Lower lobe of right lung (tissue), 2 donors: ENCODE data around the gene DUS4L. TPM values are rescaled to one million over a fixed set of nuclear protein-coding genes. Genes with fewer than 3 reads are reported as not detected.

Source experiments
- ATAC-seq, 2 donors: fragments of 200-7000 bp; cut with Tn5 transposase; one replicate each; pipeline ENCODE4 v1.9.1; 2020 to 2022; ENCODE audit warnings: mild to moderate bottlenecking in 2 of 2, moderate library complexity in 2 of 2
- DNase-seq: peaks from one replicate; pipeline ENCODE4 v3.0.0-alpha.2; 2020
- H3K27ac ChIP-seq: fragments of 200-600 bp; one replicate; pipeline ENCODE4 v1.8.0; 2022
- H3K27me3 ChIP-seq: fragments of 200-600 bp; one replicate; pipeline ENCODE4 v1.8.0; 2022; ENCODE audit warnings: low read depth
- H3K36me3 ChIP-seq: fragments of 200-600 bp; one replicate; pipeline ENCODE4 v1.8.0; 2022; ENCODE audit warnings: mild to moderate bottlenecking
- H3K4me1 ChIP-seq: fragments of 200-600 bp; one replicate; pipeline ENCODE4 v1.8.0; 2022
- H3K4me3 ChIP-seq: fragments of 200-600 bp; one replicate; pipeline ENCODE4 v1.8.0; 2022; ENCODE audit warnings: mild to moderate bottlenecking
- H3K9me3 ChIP-seq: fragments of 200-600 bp; one replicate; pipeline ENCODE4 v1.8.0; 2022
- intact Hi-C: fragments of 100-400 bp; cut with DNase I; formaldehyde crosslinking; loops from one replicate; pipeline ENCODE4 v1.11.0; 2022
- total RNA-seq: library from RNA; stranded (reverse); fragmentation: NEBNext Ultra II Directional; extraction: Animal tissue kit (Norgen Biotek cat#: 25700); gene quantifications from one replicate; pipeline ENCODE4 v1.2.1, GENCODE V29; 2021
- TF ChIP-seq, protein P1 (sequence below): fragments of 200-600 bp; IDR thresholded peaks from one replicate; pipeline ENCODE4 v1.8.0; 2022; ENCODE audit warnings: antibody characterized with exemption, mild to moderate bottlenecking
- donor health status: DM: no; HTN: yes; CAD: no; lungs with severe emphysema.

The DUS4L gene
- total RNA-seq, 1 donor from 2014 or later: 5.3 TPM

- TF ChIP-seq, protein P1, sequence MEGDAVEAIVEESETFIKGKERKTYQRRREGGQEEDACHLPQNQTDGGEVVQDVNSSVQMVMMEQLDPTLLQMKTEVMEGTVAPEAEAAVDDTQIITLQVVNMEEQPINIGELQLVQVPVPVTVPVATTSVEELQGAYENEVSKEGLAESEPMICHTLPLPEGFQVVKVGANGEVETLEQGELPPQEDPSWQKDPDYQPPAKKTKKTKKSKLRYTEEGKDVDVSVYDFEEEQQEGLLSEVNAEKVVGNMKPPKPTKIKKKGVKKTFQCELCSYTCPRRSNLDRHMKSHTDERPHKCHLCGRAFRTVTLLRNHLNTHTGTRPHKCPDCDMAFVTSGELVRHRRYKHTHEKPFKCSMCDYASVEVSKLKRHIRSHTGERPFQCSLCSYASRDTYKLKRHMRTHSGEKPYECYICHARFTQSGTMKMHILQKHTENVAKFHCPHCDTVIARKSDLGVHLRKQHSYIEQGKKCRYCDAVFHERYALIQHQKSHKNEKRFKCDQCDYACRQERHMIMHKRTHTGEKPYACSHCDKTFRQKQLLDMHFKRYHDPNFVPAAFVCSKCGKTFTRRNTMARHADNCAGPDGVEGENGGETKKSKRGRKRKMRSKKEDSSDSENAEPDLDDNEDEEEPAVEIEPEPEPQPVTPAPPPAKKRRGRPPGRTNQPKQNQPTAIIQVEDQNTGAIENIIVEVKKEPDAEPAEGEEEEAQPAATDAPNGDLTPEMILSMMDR: no peak
- ATAC-seq (no peak), DNase-seq (no peak)
- Histone ChIP-seq H3K4me3 (no peak overlapping the region), H3K36me3 (peaks cover 19% of the 10 kb centered on the region), H3K9me3 (no peaks in the 10 kb centered on the region), H3K27ac (no peak overlapping the region), H3K4me1 (peaks cover 4% of the 10 kb centered on the region), H3K27me3 (no peaks in the 10 kb centered on the region)
- intact Hi-C loops: no loop called here
Observed at GRCh38 chr7:107609811-107610261, 46.1 kb downstream of the DUS4L start.

GRCh38 chr7:107610323-107610722 is 46.6 kb downstream of the DUS4L start:
- H3K4me3 ChIP-seq: no peak overlapping the region
- DNase-seq (no peak), ATAC-seq (no peak)
- H3K4me1 ChIP-seq: peaks cover 4% of the 10 kb centered on the region
- intact Hi-C loops: no loop called here
- H3K27ac ChIP-seq: no peak overlapping the region
- H3K27me3 ChIP-seq: no peaks in the 10 kb centered on the region
- peaks cover 24% of the 10 kb centered on the region for H3K36me3 ChIP-seq
- TF ChIP-seq, protein P1: no peak
- no peaks in the 10 kb centered on the region for H3K9me3 ChIP-seq

DNA sequence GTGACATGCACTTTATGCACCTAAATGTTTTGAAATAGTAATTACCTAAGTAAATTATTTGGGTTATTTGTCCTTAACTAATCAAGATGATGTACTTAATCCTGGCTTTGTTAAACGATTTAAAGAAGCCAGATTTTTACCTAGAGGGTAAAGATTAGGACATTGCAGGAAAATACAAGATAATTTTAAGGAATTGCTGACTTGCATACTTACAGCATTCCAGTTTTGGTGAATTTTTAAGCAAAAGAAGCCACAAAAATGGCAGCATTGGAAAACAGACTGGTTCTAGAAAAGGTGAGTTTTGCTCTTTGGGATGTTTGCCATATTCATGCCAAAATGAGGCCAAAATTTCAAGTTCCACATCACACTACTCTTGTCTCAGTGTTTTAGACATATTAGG is 49.7 kb downstream of the DUS4L start:
- Histone ChIP-seq H3K27ac (no peak overlapping the region), H3K27me3 (no peaks in the 10 kb centered on the region), H3K9me3 (no peaks in the 10 kb centered on the region), H3K36me3 (peaks cover 54% of the 10 kb centered on the region), H3K4me1 (peaks cover 4% of the 10 kb centered on the region), H3K4me3 (no peak overlapping the region)
- DNase-seq: no peak
- intact Hi-C loops: no loop called here
- no peak for ATAC-seq
- TF ChIP-seq, protein P1: no peak

DNA sequence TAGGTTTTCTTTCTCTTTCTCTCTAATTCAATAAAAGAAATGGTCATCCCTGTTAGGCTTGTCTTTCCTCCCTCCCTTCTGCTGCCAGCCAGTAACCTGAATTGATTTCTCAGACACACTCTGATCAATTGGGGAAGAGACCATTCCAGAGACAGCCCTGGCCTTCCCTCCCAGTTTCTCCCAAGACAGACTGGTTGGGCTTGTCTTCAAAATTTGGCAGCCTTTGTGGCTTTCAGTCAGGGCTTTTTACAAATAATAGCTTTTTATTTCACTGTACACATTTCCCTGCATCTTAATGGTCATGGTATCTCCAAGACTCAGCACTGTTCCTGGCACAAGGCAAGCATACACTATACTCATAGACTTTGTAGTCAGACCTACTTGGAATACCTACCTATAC is 50.2 kb downstream of the DUS4L start:
- Histone ChIP-seq H3K4me1 (peaks cover 4% of the 10 kb centered on the region), H3K36me3 (peaks cover 54% of the 10 kb centered on the region), H3K9me3 (no peaks in the 10 kb centered on the region), H3K27ac (no peak overlapping the region), H3K27me3 (no peaks in the 10 kb centered on the region), H3K4me3 (no peak overlapping the region)
- ATAC-seq (no peak), DNase-seq (no peak)
- intact Hi-C loops: no loop called here
- TF ChIP-seq, protein P1: no peak

GRCh38 chr7:107614425-107614824 is 50.7 kb downstream of the DUS4L start:
- Histone ChIP-seq H3K36me3 (peaks cover 54% of the 10 kb centered on the region), H3K4me3 (no peak overlapping the region), H3K27ac (no peak overlapping the region), H3K9me3 (no peaks in the 10 kb centered on the region), H3K4me1 (no peaks in the 10 kb centered on the region), H3K27me3 (no peaks in the 10 kb centered on the region)
- ATAC-seq (no peak), DNase-seq (no peak)
- TF ChIP-seq, protein P1: no peak
- intact Hi-C loops: no loop called here
